ENCODE results near the gene KRTAP3-1.
"Not testable (repeated sequence)": the region's sequence is repeated elsewhere in the genome, so short reads cannot be mapped to it uniquely, and the experiment has no call there.

Gene KRTAP3-1

DNA sequence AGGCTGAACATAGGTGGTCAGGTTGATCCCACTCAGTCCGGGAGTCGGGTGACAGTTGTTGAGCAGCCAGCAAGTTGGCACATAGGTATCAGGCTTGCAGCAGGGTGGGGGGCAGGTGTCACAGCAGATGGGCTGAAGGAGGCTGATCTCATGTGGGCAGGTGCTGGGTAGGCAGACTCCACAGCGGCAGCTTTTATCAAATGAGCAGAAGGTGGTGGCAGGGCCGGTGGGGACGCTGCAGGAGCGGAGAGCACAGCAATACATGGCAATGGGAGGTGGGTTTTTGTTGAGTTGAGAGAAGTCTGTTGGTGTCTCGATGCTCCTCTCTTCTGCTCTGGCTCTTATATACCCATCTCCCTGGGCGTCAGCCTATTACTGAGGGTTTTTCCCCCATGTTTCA is at the start of gene KRTAP3-1:
TSS of gene KRTAP3-1 (minus strand) at position 318 of the 400 bp plus-strand sequence. CDS start at position 264, 54 bp downstream.
- no peak for DNase-seq

DNA sequence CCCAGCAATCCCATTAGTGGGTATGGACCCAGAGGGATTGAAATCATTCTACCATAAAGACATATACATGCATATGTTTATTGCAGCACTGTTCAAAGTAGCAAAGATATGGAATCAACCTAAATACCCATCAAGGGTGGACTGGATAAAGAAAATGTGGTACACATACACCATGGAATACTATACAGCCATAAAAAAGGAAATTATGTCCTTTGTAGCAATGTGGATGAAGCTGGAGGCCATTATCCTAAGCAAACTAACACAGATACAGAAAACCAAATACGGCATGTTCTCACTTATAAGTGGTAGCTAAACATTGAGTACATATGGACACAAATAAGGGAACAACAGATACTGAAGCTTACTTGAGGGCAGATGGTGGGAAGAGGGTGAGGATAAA is 48.6 kb upstream of the KRTAP3-1 start:
- DNase-seq = no peak

DNA sequence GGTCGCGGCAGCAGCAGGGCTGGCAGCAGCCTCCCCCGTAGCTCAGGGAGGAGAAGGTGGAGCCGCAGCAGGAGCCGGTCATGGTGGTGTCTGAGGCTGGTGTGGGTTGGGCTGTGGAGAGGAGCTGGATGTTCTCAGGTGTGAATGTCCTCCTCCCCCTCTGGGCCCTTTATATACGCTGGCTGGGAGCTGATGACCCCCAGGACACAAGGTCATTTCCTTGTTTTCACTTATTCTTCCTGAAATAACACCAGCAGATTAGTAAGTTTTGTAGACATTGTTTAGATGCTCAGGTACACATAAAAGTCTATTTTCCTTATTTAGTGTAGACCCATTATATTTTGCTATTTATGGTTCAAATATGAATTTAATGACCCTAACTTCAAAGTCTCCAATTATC is 46.2 kb upstream of the KRTAP3-1 start, which contains the start of gene KRTAP2-2:
TSS of gene KRTAP2-2 (minus strand) at position 101 of the 400 bp plus-strand sequence. CDS start at position 82, 19 bp downstream.
- DNase-seq = not testable (repeated sequence)

DNA sequence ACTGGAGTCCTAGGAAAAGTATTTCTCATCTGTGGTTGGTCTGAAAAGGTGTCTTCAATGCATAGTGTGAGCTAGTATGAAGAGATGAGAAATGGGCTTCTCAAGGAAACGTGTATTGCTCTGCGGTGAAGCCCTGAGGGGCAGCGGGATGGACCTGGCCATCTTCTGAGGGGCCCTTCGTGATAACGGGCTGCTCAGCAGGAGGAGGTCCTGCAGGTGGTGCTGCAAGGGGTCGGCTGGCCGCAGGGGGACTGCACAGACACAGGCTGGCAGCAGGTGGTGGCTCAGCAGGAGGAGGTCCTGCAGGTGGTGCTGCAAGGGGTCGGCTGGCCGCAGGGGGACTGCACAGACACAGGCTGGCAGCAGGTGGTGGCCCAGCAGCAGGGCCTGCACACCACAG is 45.6 kb upstream of the KRTAP3-1 start:
- not testable (repeated sequence) for DNase-seq

DNA sequence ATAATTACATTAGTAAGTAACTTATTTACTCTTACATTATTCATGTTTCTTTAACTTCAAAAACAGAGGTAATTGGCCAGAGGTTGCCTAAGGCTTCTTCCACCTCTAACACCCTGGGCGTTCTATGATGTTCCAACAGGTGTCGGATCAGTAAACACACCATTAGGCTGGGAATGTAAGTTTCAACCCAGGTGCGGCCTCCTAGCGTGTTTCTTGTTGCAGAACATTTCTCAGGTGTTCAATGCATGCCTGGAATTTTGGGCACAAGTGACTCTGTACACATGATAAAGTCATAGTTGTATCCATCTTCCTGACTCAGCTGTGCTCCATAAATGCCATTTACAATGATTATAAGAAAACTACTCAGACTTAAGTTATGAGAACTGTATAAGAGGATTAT is 45.1 kb upstream of the KRTAP3-1 start:
- DNase-seq = no peak

DNA sequence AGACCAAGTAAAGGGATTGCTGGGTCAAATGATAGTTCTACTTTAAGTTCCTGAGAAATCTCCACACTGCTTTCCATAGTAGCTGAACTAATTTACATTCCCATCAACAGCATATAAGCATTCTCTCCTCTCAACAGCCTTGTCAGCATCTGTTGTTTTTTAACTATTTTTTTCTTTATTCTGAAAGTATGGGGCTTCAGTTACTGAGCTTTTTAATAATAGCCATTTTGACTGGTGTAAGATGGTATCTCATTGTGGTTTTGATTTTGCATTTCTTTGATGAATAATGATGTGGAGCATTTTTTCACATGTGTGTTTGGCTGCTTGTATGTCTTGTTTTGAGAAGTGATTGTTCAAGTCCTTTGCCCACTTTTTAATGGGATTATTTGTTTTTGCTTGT is 43.6 kb upstream of the KRTAP3-1 start:
- no peak for DNase-seq

DNA sequence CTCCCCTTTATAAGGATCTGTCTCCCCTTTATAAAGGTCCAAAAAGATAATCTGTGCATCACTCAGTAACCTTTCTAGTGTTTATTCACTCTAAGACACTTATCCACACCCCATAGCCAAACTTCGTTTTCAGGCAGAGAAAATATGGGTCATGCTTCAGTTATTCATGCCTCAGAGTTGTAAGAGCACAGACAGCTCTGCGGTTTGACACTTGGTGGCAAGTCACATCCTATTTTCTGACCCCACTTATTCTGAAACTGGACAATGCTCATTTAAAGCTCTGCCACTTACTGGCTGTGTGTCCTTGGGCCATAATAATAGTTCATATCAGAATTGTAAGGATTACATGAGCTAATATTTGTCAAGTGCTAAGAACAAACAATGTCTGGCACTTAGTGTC is 40.2 kb upstream of the KRTAP3-1 start:
- peak; percentile 91 for DNase-seq

DNA sequence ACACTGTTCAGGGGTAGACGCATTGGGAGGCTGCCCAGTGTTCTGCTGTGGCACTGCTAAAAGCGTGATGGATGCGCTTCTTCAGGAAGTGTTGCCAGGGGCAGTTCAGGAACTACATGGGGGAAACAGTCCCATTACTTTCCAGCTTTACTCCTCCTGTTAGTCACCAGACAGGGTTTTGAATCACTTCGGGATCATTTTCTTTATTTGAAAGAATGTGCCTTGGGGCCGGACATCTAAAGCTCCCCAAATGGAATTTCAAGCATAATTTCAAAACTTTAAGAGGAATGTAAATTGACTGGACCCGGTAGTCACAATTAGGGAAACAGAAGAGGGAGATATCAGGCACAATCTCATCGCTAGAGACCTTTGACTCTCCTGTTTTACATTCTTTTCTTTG is 39.5 kb upstream of the KRTAP3-1 start:
- DNase-seq = peak; percentile 71

DNA sequence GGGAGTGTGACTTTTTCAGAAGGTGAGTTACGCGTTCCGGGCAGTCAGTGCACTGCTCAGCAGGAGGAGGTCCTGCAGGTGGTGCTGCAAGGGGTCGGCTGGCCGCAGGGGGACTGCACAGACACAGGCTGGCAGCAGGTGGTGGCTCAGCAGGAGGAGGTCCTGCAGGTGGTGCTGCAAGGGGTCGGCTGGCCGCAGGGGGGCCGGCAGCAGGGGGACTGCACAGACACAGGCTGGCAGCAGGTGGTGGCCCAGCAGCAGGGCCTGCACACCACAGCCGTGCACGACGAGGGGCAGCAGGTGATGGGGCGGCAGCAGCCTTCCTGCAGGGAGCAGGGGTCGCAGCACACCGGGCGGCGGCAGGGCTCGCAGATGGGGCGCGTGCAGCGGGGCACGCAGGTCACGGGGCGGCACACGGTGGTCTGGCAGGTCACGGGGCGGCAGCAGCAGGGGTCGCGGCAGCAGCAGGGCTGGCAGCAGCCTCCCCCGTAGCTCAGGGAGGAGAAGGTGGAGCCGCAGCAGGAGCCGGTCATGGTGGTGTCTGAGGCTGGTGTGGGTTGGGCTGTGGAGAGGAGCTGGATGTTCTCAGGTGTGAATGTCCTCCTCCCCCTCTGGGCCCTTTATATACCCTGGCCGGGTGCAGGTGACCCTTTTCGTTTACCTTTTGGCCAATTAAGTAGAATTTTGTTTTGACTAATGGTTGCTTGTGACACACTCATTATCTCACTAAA is 38.0 kb upstream of the KRTAP3-1 start, which contains the start of gene KRTAP2-1:
TSS of gene KRTAP2-1 (minus strand) at position 582 of the 731 bp plus-strand sequence. CDS start at position 533, 49 bp downstream.
- not testable (repeated sequence) for DNase-seq

DNA sequence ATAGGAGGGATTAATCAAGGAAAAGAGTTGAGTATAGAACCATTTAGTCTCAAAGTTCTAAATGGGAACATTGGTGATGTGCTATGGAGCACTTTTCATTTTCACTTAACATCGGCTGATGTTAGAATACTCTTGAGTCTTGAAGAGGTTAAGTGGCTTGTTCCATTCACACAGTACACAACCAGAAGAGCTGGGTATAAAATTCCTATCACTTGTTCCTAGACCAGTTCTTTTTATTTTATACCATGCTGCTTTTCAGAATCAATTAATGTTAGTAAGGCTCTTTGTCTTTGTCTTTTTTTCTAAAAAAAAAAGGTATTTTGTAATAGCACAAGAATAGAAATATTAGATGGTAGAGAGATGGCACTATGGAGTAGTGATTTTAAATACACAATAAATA is 34.0 kb upstream of the KRTAP3-1 start:
- DNase-seq = no peak

DNA sequence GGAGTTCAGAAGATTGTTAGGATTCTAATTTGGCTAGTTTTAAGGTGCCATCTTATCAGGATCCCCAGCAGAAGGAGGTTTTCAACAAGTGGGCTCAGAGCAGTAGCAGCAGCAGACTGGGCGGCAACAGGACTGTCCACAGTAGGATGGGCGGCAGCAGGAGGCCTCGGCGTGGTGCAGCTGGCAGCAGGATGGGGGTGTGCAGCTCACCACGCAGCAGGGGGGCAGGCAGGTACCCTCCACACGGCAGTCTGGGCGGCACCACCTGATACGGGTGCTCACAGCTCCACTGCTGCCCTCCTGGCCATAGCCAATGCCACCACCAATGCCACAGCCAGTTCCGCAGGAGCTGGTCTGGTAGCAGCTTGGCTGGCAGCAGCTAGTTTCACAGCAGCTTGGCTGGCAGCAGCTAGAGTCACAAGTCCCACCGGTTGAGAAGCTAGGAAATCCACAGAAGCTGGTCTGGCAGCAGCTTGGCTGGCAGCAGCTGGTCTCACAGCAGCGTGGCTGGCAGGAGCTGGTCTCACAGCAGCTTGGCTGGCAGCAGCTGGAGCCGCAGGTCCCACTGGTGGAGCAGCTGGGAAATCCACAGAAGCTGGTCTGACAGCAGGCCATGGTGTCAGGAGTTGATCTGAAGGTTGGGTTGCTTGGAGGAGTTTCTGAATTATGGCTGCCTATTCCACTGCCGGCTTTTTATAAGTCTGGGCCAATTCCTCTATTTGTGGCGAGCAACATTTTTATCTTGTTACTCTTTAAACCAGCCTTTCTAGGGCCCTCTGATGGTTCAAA is 32.0 kb upstream of the KRTAP3-1 start, which contains the start of gene KRTAP1-1:
TSS of gene KRTAP1-1 (minus strand) at position 668 of the 789 bp plus-strand sequence. CDS start at position 615, 53 bp downstream.
- not testable (repeated sequence) for DNase-seq

DNA sequence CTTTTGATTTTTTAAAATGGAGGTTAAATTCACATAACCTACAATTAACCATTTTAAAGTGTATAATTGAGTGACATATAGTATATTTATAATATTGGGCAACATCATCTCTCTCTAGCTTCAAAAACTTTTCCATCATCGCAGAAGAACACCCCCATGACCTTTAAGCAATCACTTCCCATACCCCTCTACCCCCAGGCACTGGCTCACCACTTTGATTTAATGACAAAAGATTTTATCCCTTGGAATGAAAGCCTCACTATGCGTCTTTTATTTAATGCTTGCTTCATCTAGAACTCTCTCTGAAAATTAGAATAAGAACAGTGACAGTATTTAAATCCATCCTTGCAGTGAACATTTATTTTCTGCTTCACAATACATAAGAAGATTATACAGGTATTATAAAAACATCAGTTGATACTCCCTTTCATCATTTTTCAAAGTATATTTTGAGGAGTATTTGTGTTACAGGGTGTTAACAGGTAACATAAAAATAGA is 29.0 kb upstream of the KRTAP3-1 start:
- no peak for DNase-seq

DNA sequence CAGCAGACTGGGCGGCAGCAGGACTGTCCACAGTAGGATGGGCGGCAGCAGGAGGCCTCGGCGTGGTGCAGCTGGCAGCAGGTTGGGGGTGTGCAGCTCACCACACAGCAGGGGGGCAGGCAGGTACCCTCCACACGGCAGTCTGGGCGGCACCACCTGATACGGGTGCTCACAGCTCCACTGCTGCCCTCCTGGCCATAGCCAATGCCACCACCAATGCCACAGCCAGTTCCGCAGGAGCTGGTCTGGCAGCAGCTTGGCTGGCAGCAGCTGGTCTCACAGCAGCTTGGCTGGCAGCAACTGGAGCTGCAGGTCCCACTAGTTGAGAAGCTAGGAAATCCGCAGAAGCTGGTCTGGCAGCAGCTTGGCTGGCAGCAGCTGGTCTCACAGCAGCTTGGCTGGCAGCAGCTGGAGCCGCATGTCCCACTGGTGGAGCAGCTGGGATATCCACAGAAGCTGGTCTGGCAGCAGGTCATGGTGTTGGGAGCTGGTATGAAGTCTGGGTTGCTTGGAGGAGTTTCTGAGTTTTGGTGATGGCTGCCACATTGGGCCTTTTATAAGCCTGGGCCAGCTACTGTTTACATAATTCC is 25.5 kb upstream of the KRTAP3-1 start, which contains the start of gene KRTAP1-3:
TSS of gene KRTAP1-3 (minus strand) at position 529 of the 590 bp plus-strand sequence. CDS start at position 476, 53 bp downstream.
- not testable (repeated sequence) for DNase-seq

DNA sequence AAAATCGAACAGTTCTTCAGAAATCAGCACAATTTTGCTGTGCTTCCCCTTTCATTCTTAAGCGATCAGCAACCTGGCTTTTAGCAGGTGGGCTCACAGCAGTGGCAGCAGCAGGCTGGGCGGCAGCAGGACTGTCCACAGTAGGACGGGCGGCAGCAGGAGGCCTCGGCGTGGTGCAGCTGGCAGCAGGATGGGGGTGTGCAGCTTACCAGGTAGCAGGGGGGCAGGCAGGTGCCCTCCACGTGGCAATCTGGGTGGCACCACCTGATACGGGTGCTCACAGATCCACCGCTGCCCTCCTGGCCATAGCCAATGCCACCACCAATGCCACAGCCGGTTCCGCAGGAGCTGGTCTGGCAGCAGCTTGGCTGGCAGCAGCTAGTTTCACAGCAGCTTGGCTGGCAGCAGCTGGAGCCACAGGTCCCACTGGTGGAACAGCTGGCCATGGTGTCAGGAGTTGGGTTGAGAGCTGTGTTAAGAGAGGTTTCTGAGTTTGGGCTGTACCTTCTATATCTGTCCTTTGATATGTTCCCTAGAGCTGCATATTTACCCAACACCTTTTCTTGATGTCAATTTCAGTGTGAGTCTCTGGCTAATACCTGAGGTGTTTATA is 20.8 kb upstream of the KRTAP3-1 start, which contains the start of gene KRTAP1-4:
TSS of gene KRTAP1-4 (minus strand) at position 563 of the 613 bp plus-strand sequence. CDS start at position 446, 117 bp downstream.
- no peak for DNase-seq

DNA sequence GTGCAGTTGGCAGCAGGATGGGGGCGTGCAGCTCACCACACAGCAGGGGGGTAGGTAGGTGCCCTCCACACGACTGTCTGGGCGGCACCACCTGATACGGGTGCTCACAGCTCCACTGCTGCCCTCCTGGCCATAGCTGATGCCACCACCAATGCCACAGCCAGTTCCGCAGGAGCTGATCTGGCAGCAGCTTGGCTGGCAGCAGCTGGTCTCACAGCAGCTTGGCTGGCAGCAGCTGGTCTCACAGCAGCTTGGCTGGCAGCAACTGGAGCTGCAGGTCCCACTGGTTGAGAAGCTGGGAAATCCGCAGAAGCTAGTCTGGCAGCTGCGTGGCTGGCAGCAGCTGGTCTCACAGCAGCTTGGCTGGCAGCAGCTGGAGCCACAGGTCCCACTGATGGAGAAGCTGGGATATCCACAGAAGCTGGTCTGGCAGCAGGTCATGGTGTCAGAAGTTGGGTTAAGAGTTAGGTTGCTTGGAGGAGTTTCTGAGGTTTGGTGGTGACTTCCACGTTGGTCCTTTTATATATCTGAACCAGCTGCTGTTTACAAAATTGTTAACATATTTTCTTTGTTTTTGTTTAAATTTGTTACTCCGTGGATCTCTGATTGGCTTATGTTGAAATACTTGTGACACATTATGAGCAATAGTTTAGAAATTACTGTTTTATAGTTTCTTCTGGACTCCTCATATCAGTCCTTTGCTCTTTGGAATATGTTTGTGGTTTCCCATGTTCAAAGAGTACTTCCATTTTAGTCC is 18.0 kb upstream of the KRTAP3-1 start, which contains the start of gene KRTAP1-5:
TSS of gene KRTAP1-5 (minus strand) at position 494 of the 757 bp plus-strand sequence. CDS start at position 441, 53 bp downstream.
- DNase-seq = peak; percentile 99

DNA sequence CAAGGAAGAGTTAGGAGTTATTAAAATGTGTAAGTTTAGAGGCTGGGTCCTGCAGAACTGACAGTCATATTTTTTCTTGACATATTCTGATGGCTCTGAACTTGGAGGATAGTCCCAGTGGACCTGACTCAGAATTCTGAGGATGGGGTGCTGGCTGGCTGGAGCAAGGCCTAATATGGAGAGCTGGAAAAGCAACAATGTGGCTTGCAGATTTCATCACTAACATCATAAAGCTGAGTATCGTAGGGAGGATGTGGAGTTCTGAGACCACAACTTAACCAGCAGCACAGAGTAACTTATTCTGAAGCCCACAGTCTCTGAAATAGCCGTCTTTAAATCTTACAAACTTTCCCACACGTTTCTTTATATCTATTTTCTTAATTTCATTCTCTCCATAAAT is 15.8 kb upstream of the KRTAP3-1 start:
- no peak for DNase-seq

DNA sequence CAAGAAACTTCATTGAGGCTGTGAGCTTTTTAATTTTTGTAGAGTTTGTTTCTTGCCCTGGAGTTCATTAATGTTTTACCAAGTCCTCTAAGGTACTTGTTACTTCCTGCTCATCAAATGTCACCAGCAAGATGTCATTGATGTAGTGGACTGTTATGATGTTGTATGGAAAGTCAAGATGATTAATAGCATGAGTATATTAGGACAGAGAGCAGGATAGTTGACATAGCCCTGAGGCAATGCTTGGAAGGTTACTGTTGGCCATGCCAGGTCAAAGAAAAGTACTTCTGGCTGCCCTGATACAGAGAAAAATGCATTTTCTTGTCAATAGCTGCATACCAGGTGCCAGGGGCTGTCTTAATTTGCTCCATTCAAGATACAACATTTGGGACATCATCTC is 11.4 kb upstream of the KRTAP3-1 start:
- DNase-seq = no peak

DNA sequence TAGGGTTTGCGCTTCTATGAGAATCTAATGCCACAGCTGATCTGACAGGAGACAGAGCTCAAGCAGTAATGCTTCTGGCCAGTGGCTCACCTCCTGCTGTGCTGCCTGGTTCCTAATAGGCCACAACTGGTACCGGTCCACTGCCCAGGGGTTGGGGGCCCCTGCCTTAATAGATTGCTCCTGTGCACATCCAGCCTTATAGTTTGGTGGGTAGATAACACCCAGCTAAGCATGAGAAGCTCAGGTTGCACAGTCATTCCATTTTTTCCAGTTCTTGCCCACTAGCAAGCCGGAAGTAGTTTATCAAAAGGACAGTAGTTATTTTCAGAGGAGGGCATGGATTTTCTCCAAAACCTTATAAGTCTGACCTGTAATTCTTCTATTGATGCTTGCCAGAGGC is 10.5 kb upstream of the KRTAP3-1 start:
- DNase-seq = no peak

DNA sequence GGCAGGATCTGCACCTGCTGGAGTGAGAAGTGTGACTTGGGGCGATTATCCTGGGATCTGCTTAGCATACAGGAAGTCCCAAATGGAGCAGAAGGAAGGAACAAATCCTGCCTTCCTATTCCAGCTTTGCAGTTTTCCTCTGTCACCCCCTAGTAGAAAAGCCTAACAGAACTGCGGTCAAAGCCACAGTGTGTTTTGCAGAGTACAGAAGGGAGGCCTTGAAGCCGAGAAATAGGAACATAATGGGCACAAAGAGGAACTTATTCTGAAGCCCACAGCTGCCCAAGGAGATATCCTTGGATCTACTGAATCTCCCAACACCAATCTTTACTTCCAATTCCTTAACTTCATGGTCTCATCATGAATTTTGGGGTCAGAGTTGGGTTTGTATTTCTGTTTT is 9.6 kb upstream of the KRTAP3-1 start:
- DNase-seq = no peak

DNA sequence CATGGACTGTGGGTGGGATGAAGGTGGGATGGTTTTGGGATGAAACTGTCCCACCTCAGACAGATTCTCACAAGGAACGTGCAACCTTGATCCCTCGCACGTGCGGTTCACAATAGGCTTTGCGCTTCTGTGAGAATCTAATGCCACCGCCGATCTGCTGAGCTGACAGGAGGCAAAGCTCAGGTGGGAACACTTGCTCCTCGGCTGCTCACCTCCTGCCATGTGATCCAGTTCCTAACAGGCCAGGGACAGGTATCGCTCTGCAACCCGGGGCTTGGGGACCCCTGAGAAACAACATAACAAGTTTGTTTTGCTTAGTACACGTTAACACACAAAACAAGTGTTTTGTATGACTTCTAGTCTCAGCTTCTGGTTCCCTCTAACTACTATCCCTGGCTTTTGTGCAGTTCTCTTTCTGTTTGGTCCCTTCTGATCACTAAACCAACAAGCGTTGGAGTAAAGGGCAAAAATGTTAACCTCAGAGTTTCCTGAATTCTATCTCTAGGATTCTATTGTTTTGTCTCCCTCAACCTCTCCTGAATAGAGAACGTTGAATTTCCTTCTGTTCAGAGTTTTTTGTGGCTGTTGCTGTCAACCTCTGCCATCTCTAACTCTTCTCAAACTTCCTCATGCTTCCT is 7.8 kb upstream of the KRTAP3-1 start:
- DNase-seq = no peak

DNA sequence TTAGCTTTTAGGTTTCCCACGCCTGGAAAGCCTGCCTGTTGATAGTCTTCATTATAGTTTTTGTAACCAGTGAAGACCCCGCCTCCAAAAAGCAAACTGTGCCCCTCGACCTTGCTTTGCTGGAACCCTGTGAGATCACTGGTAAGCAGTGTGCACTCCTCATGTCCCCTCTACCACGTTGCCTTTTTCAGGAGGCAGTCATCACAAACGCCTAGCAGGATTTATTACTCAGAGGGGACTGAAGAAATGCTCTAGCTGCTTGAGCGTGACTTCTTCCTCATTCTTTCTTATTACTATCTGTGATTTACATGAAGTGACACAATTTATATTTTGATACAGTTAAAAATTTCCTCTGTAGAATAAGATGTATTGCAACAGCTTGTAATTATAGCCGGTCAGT is 6.5 kb upstream of the KRTAP3-1 start:
- no peak for DNase-seq
